ENCODE results near the gene GNGT1.
A peak's percentile ranks its signal among the peaks of the same experiment; 100 is the strongest.

Gene GNGT1

DNA sequence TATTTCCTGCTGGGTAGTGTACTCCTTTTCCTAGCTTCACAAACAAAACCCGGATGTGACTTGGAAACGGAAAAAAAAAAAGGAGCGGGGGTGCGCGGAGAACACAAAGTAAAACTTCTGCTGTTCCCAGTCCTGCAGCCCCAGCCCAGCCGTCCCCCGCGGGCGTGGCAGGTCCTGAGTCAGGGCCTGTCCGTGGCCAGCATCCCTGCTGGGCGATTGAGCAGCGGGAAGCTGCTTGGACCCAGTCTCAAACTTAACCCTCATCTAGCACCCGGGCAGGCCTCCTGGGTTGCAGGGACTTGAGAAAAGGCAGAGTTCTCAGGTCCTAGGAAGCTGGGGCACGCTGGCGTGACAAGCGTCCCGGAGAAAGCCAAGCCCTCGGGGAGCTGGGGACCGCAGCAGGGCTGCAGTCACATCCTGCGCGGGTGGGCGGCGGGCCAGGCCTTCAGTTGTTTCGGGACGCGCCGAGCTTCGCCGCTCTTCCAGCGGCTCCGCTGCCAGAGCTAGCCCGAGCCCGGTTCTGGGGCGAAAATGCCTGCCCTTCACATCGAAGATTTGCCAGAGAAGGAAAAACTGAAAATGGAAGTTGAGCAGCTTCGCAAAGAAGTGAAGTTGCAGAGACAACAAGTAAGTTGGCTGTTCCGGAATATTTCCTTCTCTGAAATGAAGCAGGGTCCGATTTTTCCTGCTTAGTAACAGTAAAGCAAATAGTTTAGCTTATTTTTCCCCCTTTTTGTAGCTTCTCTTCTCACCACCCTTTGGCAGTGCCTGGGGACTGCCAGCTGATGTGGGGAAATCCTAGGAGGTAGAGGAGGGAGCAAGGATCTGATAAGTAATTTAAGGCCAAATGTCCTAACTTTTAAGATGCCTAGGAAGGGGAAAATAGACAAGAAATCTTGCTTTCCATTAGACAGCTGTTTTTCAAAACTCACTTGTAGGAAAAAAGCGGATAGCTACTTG, 15.5 kb downstream of the GNGT1 start, which contains the start of gene GNG11:
GNG11 (plus strand) TSS at position 129 of the 960 bp plus-strand sequence; CDS start at position 532, 403 bp downstream.
- DNase-seq (ENCODE audit: extremely low spot score): peak; percentile 53
- POLR2A ChIA-PET: interaction anchor here (1.0 to 1.4 kb wide), 2 partner anchors 9 to 12 kb away, joined by 3 to 5 read pairs; no protein-coding TSS in a partner anchor
- CTCF ChIA-PET: interaction anchor here (0.7 kb wide), 1 partner anchor 479 kb away, joined by 3 read pairs; no protein-coding TSS in a partner anchor
- TF ChIP-seq ARNT (IDR thresholded peaks at IDR 0.05) (no peak), ZNF384 (IDR thresholded peaks at IDR 0.05) (peak; percentile 64), L3MBTL2 (conservative IDR thresholded peaks at IDR 0.05) (peak; percentile 50; the same call in 1 of the 2 replicates)

DNA sequence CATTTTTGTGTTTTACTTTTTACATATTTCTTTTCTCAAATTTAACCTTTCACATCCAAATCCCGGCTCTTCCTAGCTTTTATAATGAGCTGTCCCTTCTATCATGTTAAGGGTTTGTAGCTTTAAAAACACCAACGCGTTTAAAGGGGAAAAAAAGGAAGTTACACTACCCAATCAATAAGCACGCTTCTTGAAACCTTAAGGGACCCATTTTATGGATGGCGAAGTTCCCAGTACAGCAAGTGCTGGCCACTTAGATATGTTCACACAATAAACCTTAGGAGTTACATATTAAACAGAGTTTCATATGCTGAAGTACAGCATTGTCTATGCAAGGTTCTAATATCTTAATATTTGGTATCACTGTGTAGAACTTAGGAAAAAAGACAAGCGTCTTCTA, 16.9 kb downstream of the GNGT1 start:
- ChIA-PET POLR2A (no interaction called here), CTCF (no interaction called here)
- TF ChIP-seq CTBP1 (IDR thresholded peaks at IDR 0.05; ENCODE audit: borderline replicate concordance) (no peak), L3MBTL2 (conservative IDR thresholded peaks at IDR 0.05) (no peak), ELF4 (IDR thresholded peaks at IDR 0.05) (no peak), BHLHE40 (IDR thresholded peaks at IDR 0.05; ENCODE audit: borderline replicate concordance) (no peak), SP1 (IDR thresholded peaks at IDR 0.05) (no peak), FOXA1 (IDR thresholded peaks at IDR 0.05) (no peak), ZNF384 (IDR thresholded peaks at IDR 0.05) (no peak), FOXK2 (IDR thresholded peaks at IDR 0.05) (no peak), TARDBP (IDR thresholded peaks at IDR 0.05) (no peak), NFRKB (IDR thresholded peaks at IDR 0.05) (no peak), ARNT (IDR thresholded peaks at IDR 0.05) (no peak), SUZ12 (IDR thresholded peaks at IDR 0.05) (no peak), HDGF (IDR thresholded peaks at IDR 0.05; ENCODE audit: borderline replicate concordance) (no peak), FOXM1 (IDR thresholded peaks at IDR 0.05; ENCODE audit: borderline replicate concordance) (no peak)
- TF ChIP-seq, protein P1, sequence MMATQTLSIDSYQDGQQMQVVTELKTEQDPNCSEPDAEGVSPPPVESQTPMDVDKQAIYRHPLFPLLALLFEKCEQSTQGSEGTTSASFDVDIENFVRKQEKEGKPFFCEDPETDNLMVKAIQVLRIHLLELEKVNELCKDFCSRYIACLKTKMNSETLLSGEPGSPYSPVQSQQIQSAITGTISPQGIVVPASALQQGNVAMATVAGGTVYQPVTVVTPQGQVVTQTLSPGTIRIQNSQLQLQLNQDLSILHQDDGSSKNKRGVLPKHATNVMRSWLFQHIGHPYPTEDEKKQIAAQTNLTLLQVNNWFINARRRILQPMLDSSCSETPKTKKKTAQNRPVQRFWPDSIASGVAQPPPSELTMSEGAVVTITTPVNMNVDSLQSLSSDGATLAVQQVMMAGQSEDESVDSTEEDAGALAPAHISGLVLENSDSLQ (IDR thresholded peaks at IDR 0.05): no peak
- DNase-seq (ENCODE audit: extremely low spot score): no peak

DNA sequence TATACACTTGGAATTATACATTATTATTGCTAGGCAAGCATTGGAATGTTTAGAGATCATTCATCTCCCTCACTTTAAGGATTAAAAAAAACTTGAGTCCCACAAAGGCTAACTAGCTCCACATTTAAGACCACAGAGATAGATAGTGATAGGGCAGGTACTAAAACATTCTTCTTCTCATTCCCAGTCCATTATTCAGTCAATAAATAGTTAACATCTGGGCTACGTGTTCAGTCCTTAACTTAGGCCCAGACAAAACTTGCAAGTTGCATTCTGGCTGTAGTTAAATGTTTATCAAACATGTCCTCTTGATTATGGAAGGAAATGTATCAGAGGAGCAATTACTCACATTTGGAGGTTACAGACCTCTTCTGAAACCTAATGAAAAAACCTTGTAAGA, 17.6 kb downstream of the GNGT1 start:
- TF ChIP-seq L3MBTL2 (conservative IDR thresholded peaks at IDR 0.05) (no peak), SUZ12 (IDR thresholded peaks at IDR 0.05) (no peak), SP1 (IDR thresholded peaks at IDR 0.05) (no peak), BHLHE40 (IDR thresholded peaks at IDR 0.05; ENCODE audit: borderline replicate concordance) (no peak), NFRKB (IDR thresholded peaks at IDR 0.05) (no peak), FOXA1 (IDR thresholded peaks at IDR 0.05) (no peak), ZNF384 (IDR thresholded peaks at IDR 0.05) (no peak), FOXK2 (IDR thresholded peaks at IDR 0.05) (no peak), TARDBP (IDR thresholded peaks at IDR 0.05) (no peak), ARNT (IDR thresholded peaks at IDR 0.05) (no peak), ELF4 (IDR thresholded peaks at IDR 0.05) (no peak), HDGF (IDR thresholded peaks at IDR 0.05; ENCODE audit: borderline replicate concordance) (no peak), LEF1 (IDR thresholded peaks at IDR 0.05; ENCODE audit: borderline replicate concordance) (no peak), FOXM1 (IDR thresholded peaks at IDR 0.05; ENCODE audit: borderline replicate concordance) (no peak), CTBP1 (IDR thresholded peaks at IDR 0.05; ENCODE audit: borderline replicate concordance) (no peak)
- TF ChIP-seq, protein P1 (IDR thresholded peaks at IDR 0.05): no peak
- CTCF ChIA-PET: no interaction called here
- DNase-seq (ENCODE audit: extremely low spot score): no peak
- POLR2A ChIA-PET: no interaction called here

GRCh38 chr7:93926800-93927199, 20.4 kb downstream of the GNGT1 start:
- CTCF ChIA-PET: interaction anchor here (1.1 kb wide), 1 partner anchor 24 kb away, joined by 4 read pairs; no protein-coding TSS in a partner anchor
- POLR2A ChIA-PET: no interaction called here

GRCh38 chr7:93927585-93927984, 21.2 kb downstream of the GNGT1 start:
- POLR2A ChIA-PET: no interaction called here
- TF ChIP-seq FOXA1 (IDR thresholded peaks at IDR 0.05) (no peak), FOXK2 (IDR thresholded peaks at IDR 0.05) (no peak), HDGF (IDR thresholded peaks at IDR 0.05; ENCODE audit: borderline replicate concordance) (no peak), TARDBP (IDR thresholded peaks at IDR 0.05) (no peak), ARNT (IDR thresholded peaks at IDR 0.05) (no peak), SP1 (IDR thresholded peaks at IDR 0.05) (no peak), NFRKB (IDR thresholded peaks at IDR 0.05) (no peak), SUZ12 (IDR thresholded peaks at IDR 0.05) (no peak), ZNF384 (IDR thresholded peaks at IDR 0.05) (no peak), FOXM1 (IDR thresholded peaks at IDR 0.05; ENCODE audit: borderline replicate concordance) (no peak), BHLHE40 (IDR thresholded peaks at IDR 0.05; ENCODE audit: borderline replicate concordance) (no peak), CTBP1 (IDR thresholded peaks at IDR 0.05; ENCODE audit: borderline replicate concordance) (no peak), ELF4 (IDR thresholded peaks at IDR 0.05) (no peak)
- TF ChIP-seq, protein P1 (IDR thresholded peaks at IDR 0.05): no peak
- no peak for DNase-seq (ENCODE audit: extremely low spot score)
- CTCF ChIA-PET: interaction anchor here (1.1 kb wide), 1 partner anchor 25 kb away, joined by 4 read pairs; no protein-coding TSS in a partner anchor

More at GRCh38 chr7:93926800-93927199, 20.4 kb downstream of the GNGT1 start:
- no peak for TF ChIP-seq BHLHE40 (IDR thresholded peaks at IDR 0.05; ENCODE audit: borderline replicate concordance)
- no peak for TF ChIP-seq CTBP1 (IDR thresholded peaks at IDR 0.05; ENCODE audit: borderline replicate concordance)
- TF ChIP-seq SP1 (IDR thresholded peaks at IDR 0.05): no peak
- no peak for TF ChIP-seq L3MBTL2 (conservative IDR thresholded peaks at IDR 0.05)
- TF ChIP-seq SUZ12 (IDR thresholded peaks at IDR 0.05): no peak
- no peak for TF ChIP-seq ELF4 (IDR thresholded peaks at IDR 0.05)
- TF ChIP-seq LEF1 (IDR thresholded peaks at IDR 0.05; ENCODE audit: borderline replicate concordance): no peak
- no peak for TF ChIP-seq NFRKB (IDR thresholded peaks at IDR 0.05)
- TF ChIP-seq HDGF (IDR thresholded peaks at IDR 0.05; ENCODE audit: borderline replicate concordance): no peak
- no peak for TF ChIP-seq TARDBP (IDR thresholded peaks at IDR 0.05)
- no peak for TF ChIP-seq ARNT (IDR thresholded peaks at IDR 0.05)
- no peak for TF ChIP-seq FOXK2 (IDR thresholded peaks at IDR 0.05)
- TF ChIP-seq ZNF384 (IDR thresholded peaks at IDR 0.05): no peak
- TF ChIP-seq FOXM1 (IDR thresholded peaks at IDR 0.05; ENCODE audit: borderline replicate concordance): no peak
- TF ChIP-seq FOXA1 (IDR thresholded peaks at IDR 0.05): no peak
- TF ChIP-seq, protein P1 (IDR thresholded peaks at IDR 0.05): no peak
- no peak for DNase-seq (ENCODE audit: extremely low spot score)

Measured in HEK293T (cell line).